ENCODE data around the gene PRM2.
A peak's percentile ranks its signal among the peaks of the same experiment; 100 is the strongest.

The PRM2 gene

DNA sequence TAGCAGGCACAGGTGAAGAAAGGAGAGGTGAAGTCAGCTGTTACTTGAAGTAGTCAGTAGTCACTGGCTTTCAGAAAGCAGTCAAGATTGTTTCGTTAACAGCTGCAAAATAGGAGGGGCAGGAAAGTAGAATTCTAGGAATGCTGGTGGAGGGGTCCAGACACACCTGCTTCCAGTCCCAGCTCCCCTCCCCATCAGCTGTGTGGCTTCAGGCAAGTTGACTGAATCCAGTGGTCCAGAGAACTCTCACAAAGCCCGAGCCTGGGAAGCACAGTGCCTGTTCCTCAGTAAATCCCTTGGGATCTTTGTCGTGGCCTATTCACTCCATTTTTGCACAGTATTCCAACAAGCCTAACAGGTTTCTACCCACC lies 15.7 kb downstream of the PRM2 start:
- no peak for DNase-seq (ENCODE audit: low read depth)

GRCh38 chr16:11259655-11260595 lies 16.4 kb downstream of the PRM2 start:
- DNase-seq (ENCODE audit: low read depth): no peak

GRCh38 chr16:11258553-11259492 lies 17.5 kb downstream of the PRM2 start:
- DNase-seq (ENCODE audit: low read depth): peak; percentile 41

DNA sequence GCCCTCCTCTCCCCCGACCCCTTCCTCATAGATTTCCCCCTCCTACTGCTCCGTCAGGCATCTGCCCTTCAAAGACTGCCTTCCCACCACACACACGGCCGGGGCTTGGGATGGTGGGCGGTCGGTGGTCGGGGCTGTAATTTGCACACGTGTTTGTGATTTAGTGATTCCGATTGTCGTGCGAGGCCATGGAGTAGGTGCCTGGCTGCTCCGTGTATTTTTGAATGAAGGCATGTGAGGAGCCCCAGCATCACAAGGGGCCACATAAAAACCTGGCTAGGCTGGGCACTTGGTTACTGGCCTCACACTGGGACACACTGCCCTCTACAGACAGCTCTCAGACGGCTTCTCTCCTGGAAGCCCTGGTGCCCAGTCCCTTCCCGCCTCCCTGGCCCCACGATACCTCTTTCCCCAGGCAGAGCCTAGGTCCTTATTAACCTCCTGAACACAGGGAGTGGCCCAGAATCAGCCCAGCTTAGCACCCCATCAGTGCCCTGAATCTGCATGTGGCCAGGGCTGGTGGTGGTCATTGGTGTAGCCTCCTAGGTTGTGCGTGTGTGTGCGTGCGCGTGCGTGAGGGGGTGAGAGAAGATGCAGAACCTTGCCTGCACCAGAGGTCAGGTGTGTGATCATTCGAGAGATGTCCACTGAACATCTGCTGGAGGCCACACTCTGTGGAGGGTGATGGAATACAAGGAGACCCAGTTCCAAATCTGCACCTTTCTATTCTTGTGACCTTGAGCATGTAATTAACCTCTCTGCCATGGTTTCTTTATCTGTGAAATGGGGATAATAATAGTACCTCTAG lies 18.9 kb downstream of the PRM2 start:
- peak; percentile 74 for DNase-seq (ENCODE audit: low read depth)

DNA sequence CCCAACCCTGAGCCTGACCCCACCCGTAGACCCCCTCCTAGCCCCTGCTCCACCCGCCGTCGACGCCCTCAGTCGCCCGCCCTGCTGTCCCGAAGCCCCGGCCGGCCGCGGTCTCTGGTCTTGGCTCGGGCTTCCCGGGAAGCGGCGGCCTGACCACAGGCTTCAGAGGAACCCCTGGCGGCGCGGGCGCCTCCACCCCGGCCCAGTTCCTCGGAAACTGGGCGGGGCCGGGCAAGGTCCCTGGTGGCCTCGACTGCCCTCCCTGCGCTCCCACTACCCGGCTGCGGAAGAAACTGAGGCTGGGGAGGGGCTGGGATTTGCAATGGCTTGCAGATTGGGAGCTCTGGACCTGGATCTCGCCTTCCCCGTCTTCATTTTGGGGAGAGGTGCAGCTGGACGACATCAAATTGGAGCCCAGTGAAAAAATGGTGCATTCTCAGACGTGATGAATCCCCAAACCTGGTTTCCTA lies 19.6 kb downstream of the PRM2 start:
- peak; percentile 52 for DNase-seq (ENCODE audit: low read depth)

- peak; percentile 87 for DNase-seq (ENCODE audit: low read depth)
Observed at GRCh38 chr16:11255737-11256660, 20.3 kb downstream of the PRM2 start, which contains the start of gene SOCS1. Gene SOCS1, minus strand, starts transcription at chr16:11256204. Its CDS starts 726 bp downstream, at chr16:11255478.

DNA sequence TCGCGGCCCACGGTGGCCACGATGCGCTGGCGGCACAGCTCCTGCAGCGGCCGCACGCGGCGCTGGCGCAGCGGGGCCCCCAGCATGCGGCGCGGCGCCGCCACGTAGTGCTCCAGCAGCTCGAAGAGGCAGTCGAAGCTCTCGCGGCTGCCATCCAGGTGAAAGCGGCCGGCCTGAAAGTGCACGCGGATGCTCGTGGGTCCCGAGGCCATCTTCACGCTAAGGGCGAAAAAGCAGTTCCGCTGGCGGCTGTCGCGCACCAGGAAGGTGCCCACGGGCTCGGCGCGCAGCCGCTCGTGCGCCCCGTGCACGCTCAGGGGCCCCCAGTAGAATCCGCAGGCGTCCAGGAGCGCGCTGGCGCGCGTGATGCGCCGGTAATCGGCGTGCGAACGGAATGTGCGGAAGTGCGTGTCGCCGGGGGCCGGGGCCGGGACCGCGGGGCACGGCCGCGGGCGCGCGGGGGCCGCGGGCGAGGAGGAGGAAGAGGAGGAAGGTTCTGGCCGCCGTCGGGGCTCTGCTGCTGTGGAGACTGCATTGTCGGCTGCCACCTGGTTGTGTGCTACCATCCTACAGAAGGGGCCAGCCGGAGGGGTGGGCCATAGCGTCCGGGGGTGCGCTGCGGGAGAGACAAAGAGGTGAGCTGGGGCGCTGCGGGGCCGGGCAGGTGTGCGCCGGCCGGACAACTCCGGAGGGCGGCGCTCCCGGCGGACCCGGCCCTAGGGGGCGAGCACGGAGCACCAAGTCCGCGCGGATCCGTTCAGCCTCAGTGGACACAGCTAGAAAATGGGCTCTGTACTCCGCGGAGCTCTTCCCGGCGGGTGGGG lies 21.2 kb downstream of the PRM2 start:
- peak; percentile 24 for DNase-seq (ENCODE audit: low read depth)

GRCh38 chr16:11253995-11254912 lies 22.0 kb downstream of the PRM2 start:
- DNase-seq (ENCODE audit: low read depth): no peak

GRCh38 chr16:11253009-11253994 lies 23.0 kb downstream of the PRM2 start:
- DNase-seq (ENCODE audit: low read depth): no peak

DNA sequence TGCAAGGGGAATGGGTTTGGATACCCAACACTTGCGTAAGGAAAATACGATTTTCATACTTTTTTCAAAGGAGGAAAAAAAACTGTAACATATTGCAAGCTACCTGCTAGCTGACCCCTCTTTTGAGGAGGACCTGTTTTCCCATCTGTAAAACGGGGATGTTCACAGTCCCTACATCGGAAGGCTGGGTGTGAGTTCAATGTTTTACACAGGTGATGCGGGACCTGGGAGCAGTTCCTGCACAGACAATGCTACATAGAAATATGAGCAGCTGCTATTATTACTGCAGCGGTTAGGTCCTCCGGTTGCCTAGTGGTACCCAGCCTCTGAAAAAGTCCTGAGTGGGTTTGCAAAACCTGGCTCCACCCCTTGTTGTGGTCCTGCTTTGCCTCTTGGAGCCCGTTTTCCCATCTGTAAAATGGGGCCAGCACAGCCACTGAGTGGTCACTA lies 23.8 kb downstream of the PRM2 start:
- DNase-seq (ENCODE audit: low read depth): no peak

DNA sequence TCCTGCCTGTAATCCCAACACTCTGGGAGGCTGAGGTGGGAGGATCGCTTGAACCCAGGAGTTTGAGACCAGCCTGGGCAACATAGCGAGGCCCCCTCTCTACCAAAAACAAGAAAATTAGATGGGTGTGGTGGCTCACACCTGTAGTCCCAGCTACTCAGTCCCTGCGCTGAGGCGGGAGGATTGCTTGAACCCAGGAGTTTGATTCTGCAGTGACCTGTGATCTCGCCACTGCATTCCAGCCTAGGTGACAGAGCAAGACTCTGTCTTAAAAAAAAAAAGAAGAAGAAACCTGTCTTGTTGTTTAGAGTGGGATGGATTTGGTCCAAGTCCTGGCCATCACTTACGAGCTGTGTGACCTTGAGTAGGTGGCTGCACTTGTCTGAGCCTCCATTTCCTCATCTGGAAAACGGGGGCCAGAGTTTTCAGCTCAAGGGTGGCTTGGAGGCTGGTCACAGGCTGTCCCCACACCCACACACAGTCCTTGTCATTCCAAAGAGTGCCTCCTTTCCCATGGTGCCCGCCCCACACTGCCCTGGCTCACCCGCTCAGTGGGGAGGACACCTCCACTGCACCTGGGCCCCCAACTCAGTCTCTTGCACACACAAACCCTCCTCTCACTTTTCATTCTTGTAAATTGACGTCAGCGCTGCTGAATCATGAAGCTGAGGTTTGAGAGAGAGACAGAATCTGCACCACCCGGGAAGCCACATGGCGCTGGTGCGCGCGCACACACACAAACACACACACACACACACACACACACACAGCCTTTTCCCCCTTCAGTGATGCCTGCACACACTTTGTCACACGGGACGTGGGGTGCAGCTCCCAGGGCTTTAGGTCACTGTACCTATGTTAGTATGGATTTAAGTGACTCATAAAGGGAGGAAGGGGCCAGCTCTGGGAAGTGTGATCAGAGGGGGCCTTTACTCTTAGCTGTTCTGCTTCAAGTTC lies 24.5 kb downstream of the PRM2 start:
- peak; percentile 65 for DNase-seq (ENCODE audit: low read depth)

GRCh38 chr16:11250786-11251524 lies 25.3 kb downstream of the PRM2 start:
- no peak for DNase-seq (ENCODE audit: low read depth)

DNA sequence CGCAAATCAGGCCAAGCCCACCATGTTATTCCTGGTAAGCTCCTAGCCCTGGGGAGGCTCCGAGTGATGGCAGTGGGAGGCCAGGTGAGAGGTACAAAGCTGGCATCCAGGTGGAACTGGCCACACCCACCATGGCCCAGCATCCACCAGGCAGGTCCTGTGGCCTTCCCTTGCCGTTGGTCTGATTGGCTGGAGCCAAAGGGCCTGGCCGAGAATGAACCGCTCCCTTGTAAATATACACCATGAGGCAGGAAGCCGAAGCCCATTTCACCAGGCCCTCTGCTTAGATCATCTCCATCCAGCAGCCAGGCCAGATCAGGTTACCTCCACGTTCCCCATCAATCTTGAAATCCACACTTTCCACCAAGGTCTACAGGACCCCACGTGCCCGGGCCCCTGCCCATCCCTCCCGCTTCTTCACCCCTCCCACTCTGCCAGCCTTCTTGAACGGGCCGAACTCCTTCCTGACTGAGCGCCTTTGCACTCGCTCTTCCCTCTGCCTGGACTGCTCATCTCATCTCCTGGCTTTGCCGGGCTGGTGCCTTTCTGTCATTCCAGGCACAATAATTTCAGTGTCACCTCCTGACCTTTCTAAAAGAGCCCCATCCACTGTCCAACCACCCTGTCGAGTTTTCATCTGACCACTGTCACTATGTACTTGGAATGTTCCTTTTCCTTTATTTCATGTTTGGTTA lies 26.0 kb downstream of the PRM2 start:
- DNase-seq (ENCODE audit: low read depth): peak; percentile 42

GRCh38 chr16:11249233-11250061 lies 26.8 kb downstream of the PRM2 start:
- no peak for DNase-seq (ENCODE audit: low read depth)

Measured in fibroblast of gingiva (primary cell).